CD4-positive, alpha-beta T cell treated with Interleukin-6 at 100 ng/mL for 8 hours (primary cell): ENCODE results near the gene RASD1.

ENCODE experiments used
- DNase-seq: peaks from one replicate; pipeline ENCODE4 v3.0.0-alpha.2; 2020; ENCODE audit warnings: mixed read lengths, low spot score

The RASD1 gene, protein sequence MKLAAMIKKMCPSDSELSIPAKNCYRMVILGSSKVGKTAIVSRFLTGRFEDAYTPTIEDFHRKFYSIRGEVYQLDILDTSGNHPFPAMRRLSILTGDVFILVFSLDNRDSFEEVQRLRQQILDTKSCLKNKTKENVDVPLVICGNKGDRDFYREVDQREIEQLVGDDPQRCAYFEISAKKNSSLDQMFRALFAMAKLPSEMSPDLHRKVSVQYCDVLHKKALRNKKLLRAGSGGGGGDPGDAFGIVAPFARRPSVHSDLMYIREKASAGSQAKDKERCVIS

DNA sequence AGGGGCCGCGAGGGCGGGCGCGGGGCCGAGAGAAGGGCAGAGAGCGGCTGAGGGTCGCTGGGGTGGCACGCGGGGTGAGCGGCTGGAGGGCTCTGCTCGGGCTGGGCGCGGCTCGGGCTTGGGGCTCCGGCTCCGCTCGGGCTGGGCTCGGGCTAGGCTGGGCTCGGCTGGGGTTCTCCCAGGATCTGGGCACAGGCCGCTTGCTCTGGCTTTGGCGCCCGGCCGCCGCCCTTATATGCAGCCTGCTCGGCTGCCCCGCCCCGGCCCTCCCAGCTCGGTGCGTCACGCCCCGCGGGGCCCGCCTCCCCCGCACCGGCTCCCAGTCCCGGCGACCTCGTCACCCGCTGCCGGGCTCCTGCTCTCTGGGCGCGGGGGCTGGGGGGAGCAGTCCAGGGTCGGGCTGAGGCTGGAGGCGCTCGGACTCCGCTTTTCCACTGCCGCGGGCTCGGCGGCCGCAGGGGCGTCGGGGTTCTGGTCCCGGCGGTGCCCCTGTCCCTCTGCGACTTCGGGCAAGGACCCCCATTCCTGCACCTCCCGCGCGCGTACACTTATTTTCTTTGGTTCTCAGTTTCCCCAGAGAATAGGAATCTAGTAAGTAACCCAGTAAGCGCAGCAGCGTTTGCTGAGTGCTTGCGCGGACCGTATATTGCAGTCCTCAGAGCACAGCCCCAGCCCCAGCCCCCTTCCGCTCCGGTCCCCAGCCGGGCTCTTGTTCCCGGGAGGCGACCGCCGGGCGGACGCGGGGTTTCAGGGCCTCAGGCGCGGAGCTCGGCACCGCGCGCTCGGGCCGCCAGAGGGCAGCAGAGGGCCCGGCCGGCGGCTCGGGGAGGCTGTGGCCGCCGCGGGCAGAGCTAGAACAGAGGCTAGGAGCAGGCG, at the start of gene RASD1:
RASD1 (minus strand) TSS at position 207 of the 876 bp plus-strand sequence. CDS start 214 bp downstream, outside the sequence.
- peak; percentile 70 for DNase-seq

GRCh38 chr17:17545984-17546383, 49.8 kb upstream of the RASD1 start:
- no peak for DNase-seq

DNA sequence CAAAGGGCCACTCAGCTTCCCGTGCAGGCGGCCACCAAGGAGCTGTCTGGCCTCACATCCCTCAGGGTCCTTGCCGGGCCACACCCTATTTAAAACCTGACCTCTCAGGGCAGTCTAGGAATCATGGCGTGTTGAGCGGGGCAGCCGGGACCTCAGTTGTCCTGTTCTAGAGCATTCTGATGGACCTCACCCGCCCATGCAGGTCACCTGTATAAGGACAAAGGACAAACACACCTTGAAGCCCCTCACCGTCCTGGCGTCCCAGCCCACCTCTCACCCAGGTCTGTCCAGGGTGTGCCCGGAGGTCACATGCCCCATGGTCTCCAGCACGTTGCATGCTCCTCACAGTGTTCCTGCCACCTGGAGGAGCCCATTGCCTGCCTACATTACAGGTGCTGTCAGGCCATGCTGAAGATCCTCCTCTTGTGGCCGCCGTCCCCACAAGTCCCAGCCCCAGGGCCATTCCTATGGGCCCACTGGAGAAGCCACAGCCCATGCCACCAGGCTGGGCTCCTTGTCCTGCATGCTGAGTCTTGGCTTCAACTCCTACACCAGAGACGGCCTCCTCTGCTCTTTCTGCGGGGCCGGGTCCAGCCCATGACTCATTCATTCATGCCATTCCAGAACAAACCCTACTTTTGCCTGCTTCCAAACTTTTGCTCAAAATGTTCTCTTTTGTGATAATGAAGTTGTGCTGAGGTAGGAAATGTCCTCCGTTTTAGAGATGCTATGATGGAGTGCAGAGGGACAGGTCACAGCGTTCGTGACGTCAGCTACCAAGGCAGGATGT, 49.0 kb upstream of the RASD1 start:
- DNase-seq = no peak

- no peak for DNase-seq
Measured at GRCh38 chr17:17542906-17543635, 46.9 kb upstream of the RASD1 start.

- DNase-seq = no peak
Measured at GRCh38 chr17:17541640-17542001, 45.4 kb upstream of the RASD1 start.

- no peak for DNase-seq
Measured at GRCh38 chr17:17540935-17541639, 44.9 kb upstream of the RASD1 start.

DNA sequence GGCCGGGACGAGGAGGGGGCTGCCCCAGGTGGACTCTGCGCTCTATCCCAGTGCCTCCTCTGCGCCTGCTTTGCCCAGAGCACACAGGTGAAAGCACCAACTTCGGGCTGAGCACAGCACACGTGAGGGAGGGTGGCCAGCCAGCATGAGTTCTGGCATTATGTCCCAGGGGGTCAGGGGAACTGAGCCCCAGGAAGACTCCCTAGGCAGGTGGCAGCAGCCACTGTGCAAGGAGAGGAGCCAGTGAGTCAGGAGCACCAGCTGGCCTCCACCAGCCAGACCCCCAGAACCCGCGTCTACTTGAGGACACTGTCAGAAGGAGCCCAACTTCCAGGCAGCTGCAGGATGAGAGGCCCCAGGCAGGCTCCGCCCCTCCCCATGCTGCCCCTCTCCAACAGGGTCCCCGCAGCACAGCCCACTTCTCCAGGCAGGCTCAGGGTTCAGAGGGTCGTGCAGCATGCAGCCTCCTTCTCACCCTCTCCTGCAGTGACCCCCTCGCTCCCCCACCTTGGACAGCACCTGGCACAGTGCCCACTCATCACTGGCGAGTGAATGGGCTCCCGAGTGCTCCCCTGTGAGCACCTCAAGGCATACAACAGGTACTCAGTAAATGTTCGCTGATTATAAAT, 44.2 kb upstream of the RASD1 start:
- no peak for DNase-seq

DNA sequence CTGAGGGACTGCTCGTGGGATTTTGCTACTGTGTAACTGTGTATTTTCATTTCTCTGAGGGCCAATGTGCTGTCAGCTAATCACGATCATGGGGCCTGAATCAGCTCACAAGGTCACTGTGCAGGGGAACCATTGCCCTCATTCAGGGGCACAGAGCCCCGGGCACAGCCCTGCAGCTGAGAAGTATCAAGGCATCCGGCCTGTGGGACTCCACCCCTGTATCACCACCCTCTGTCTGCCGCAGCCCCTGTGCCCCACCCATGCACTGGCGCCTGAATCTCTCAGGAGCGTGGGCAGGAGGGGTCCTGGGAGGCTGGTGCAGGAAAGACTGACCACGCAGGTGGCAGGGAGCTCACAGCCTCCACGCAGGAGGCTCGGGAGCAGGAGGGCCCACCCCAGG, 43.4 kb upstream of the RASD1 start:
- no peak for DNase-seq

- no peak for DNase-seq
Measured at GRCh38 chr17:17538417-17539391, 42.5 kb upstream of the RASD1 start.

- no peak for DNase-seq
Measured at GRCh38 chr17:17537311-17538099, 41.3 kb upstream of the RASD1 start.

GRCh38 chr17:17536702-17537101, 40.5 kb upstream of the RASD1 start:
- DNase-seq = no peak

GRCh38 chr17:17535957-17536356, 39.8 kb upstream of the RASD1 start:
- no peak for DNase-seq

GRCh38 chr17:17533901-17534441, 37.8 kb upstream of the RASD1 start:
- no peak for DNase-seq

GRCh38 chr17:17532991-17533390, 36.8 kb upstream of the RASD1 start:
- no peak for DNase-seq

DNA sequence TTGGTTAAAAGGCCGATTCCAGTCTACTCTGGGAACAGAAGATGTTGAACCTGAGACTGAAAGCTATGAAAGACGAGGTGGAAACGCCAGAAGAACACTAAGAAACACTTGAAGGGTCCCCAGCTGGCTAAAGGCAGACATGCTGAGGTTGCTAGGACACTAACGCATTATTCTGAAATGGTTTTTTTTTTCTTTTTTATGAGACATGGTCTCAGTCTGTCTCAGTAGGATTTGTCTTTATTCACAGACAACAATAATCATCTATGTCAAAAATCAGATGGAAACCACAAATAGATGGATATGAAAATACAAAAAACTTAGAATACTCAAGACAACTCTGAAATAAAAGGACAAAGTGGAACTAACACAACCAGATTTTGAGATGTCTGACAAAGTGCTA, 35.0 kb upstream of the RASD1 start:
- DNase-seq = no peak

DNA sequence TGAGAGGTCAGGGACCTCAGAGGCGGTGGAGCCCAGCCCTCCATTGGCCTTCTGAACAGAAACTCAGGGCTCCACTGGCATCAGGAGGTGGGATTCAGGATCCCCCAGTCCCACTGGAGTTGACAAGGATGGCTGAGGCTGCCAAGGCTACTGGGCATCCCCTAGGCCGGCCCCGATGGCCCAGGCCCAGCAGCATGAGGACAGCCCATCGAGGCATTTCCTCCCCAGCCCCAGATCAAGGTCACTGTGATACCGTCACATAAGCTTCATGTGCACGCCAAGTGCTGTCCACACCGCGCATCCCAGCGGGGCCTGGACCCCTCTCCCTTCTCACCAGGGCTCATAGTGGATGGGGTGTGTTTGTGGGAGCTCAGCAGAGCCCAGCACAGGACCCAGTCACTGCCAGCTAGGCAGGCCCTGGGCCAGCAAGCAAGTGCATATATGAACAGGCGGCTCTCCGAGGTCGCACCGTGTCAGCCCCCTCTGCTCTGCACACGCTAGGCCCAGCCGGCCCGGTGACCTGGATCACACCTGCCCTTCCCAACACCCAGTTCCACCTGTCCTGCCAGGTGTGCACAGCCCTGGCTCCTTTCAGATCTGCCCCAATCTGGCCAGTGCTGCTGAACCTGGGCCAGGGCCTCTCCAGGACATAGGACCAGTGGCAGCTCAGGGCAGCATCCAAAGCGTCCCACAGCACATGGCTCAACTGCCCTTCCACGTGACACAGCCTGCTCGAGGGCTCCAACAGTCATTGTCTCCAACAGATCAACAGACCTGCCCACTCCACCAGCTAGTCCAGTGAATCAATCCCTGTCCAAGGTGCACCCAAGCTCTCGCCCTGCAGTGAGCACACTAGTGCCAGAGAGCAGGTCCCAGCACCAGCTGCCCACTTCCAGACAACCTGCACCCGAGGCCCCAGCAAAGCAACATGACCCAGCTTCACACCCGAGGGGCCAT, 32.8 kb upstream of the RASD1 start:
- DNase-seq = no peak

DNA sequence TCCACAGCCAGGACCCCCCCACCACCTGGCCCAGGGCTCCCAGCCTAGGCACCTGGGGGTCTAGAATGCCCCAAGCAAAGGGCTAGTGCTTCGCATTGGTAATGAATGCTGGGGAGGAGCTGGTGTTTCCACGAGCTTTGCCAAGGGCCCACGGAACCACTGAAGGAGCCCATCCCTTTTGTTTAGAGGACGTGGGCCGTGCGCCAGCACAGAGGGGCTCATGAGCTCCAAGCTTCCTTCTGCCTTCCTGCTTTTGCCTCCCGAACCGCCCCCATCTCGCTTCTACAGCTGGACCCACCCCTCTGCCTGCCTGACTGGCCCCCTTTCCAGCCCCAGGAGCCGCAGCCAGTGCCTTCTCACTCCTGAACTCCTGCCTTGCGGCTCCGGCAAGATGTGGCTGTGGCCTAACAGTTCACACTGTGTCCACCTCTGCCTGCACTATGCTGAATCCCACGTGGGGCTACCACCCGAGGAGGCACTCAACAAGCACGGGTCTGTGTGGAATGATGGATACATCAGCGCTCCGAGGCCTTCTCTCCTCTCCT, 31.8 kb upstream of the RASD1 start:
- no peak for DNase-seq
